ENCODE results near the gene TMEM132C.
"Not testable (repeated sequence)": the region's sequence is repeated elsewhere in the genome, so short reads cannot be mapped to it uniquely, and the experiment has no call there.

The TMEM132C gene

GRCh38 chr12:128564956-128565355, 298.0 kb downstream of the TMEM132C start:
- no peak for DNase-seq (ENCODE audit: low spot score)

GRCh38 chr12:128567730-128568129, 300.8 kb downstream of the TMEM132C start:
- no peak for DNase-seq (ENCODE audit: low spot score)

- peak; percentile 69 for DNase-seq (ENCODE audit: low spot score)
Observed at GRCh38 chr12:128570191-128571065, 303.5 kb downstream of the TMEM132C start.

- DNase-seq (ENCODE audit: low spot score), result no peak
Observed at GRCh38 chr12:128571906-128572810, 305.2 kb downstream of the TMEM132C start.

GRCh38 chr12:128573907-128574306, 306.9 kb downstream of the TMEM132C start:
- no peak for DNase-seq (ENCODE audit: low spot score)

GRCh38 chr12:128578045-128578444, 311.1 kb downstream of the TMEM132C start:
- DNase-seq (ENCODE audit: low spot score), result no peak

- DNase-seq (ENCODE audit: low spot score), result no peak
Observed at GRCh38 chr12:128581321-128581761, 314.4 kb downstream of the TMEM132C start.

GRCh38 chr12:128583453-128583852, 316.5 kb downstream of the TMEM132C start:
- no peak for DNase-seq (ENCODE audit: low spot score)

- DNase-seq (ENCODE audit: low spot score), result no peak
Observed at GRCh38 chr12:128586451-128587029, 319.6 kb downstream of the TMEM132C start.

- no peak for DNase-seq (ENCODE audit: low spot score)
Observed at GRCh38 chr12:128587918-128588317, 320.9 kb downstream of the TMEM132C start.

- no peak for DNase-seq (ENCODE audit: low spot score)
Observed at GRCh38 chr12:128592220-128592744, 325.3 kb downstream of the TMEM132C start.

GRCh38 chr12:128594521-128594920, 327.6 kb downstream of the TMEM132C start:
- DNase-seq (ENCODE audit: low spot score), result no peak

GRCh38 chr12:128595609-128596008, 328.6 kb downstream of the TMEM132C start:
- no peak for DNase-seq (ENCODE audit: low spot score)

- no peak for DNase-seq (ENCODE audit: low spot score)
Observed at GRCh38 chr12:128600886-128601285, 333.9 kb downstream of the TMEM132C start.

GRCh38 chr12:128603573-128604115, 336.7 kb downstream of the TMEM132C start:
- no peak for DNase-seq (ENCODE audit: low spot score)

GRCh38 chr12:128604219-128604618, 337.2 kb downstream of the TMEM132C start:
- DNase-seq (ENCODE audit: low spot score), result not testable (repeated sequence)

GRCh38 chr12:128606051-128606450, 339.1 kb downstream of the TMEM132C start:
- DNase-seq (ENCODE audit: low spot score), result no peak

GRCh38 chr12:128606538-128606937, 339.6 kb downstream of the TMEM132C start:
- DNase-seq (ENCODE audit: low spot score), result no peak

- no peak for DNase-seq (ENCODE audit: low spot score)
Observed at GRCh38 chr12:128606970-128607369, 340.0 kb downstream of the TMEM132C start.

GRCh38 chr12:128607641-128608040, 340.7 kb downstream of the TMEM132C start:
- DNase-seq (ENCODE audit: low spot score), result no peak

- DNase-seq (ENCODE audit: low spot score), result no peak
Observed at GRCh38 chr12:128609861-128610260, 342.9 kb downstream of the TMEM132C start.

GRCh38 chr12:128611736-128612135, 344.8 kb downstream of the TMEM132C start:
- no peak for DNase-seq (ENCODE audit: low spot score)

All from activated CD4-positive, alpha-beta T cell treated with anti-CD3 and anti-CD28 coated beads, Interleukin-2, Interleukin-4, amounts not matched to agents 100 ng/mL and 50 ng/mL, durations not matched to agents 16 hours and 8 hours (primary cell).